ENCODE data around the gene C1orf159. TPM values are rescaled to one million over a fixed set of nuclear protein-coding genes. Genes with fewer than 3 reads are reported as not detected.
A peak's percentile ranks its signal among the peaks of the same experiment; 100 is the strongest.

The C1orf159 gene
- total RNA-seq, 4 donors from 2014 or later, result 14.0 to 32.0 (median 22.7) TPM

DNA sequence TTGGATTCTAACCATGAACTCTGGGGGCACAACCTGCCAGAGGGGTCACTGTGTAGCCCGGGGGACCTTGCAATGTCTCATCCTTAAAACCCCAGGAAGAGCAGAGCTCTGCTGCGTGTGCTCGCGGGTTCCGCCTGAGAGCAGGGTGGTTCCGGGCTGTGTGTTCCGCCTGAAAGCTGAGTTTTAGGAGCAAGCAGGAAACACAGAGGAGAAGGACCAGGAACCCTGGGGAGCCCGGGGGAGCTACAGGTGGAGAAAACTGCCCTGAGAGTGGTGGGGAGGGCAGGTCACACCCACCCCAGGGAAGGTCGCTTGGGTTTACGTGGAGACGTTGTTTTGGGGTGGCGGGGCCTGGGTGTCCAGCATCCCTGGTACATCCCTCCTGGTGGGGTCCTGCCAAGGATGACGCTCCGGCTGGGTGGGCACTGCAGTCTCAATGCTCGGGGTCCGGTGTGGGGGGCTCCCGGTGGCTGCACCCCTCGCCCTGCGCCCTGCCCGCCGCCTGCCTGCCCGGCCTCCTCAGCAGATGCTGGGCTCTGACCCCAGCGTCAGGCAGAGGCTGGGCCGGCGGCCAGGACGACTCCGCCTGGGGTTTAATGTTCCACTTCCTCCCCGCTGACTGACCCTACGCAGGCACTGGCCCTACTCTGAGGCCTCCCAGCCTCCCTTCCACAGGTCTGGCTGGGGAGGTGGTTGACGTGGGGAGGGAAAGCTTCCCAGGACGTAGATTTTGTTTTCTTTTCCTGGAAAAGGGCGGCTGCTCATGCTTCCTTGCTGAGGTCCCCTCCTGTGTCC, 17.3 kb upstream of the C1orf159 start:
- Histone ChIP-seq H3K9me3 (no peaks in the 10 kb centered on the region), H3K36me3 (no peaks in the 10 kb centered on the region), H3K4me3 (peak overlapping the region in 2 of 4 donors; percentile 30 to 43), H3K4me1 (peaks cover 0 to 62% (median 14%) of the 10 kb centered on the region in 4 donors), H3K27ac (peak overlapping the region in 3 of 4 donors; percentile 59 to 93 (median 84)), H3K27me3 (no peaks in the 10 kb centered on the region)
- peak in 2 of 3 donors; percentile 85 to 87 for DNase-seq
- TF ChIP-seq, protein P1, sequence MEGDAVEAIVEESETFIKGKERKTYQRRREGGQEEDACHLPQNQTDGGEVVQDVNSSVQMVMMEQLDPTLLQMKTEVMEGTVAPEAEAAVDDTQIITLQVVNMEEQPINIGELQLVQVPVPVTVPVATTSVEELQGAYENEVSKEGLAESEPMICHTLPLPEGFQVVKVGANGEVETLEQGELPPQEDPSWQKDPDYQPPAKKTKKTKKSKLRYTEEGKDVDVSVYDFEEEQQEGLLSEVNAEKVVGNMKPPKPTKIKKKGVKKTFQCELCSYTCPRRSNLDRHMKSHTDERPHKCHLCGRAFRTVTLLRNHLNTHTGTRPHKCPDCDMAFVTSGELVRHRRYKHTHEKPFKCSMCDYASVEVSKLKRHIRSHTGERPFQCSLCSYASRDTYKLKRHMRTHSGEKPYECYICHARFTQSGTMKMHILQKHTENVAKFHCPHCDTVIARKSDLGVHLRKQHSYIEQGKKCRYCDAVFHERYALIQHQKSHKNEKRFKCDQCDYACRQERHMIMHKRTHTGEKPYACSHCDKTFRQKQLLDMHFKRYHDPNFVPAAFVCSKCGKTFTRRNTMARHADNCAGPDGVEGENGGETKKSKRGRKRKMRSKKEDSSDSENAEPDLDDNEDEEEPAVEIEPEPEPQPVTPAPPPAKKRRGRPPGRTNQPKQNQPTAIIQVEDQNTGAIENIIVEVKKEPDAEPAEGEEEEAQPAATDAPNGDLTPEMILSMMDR (IDR thresholded peaks at IDR 0.05), result no peak
- TF ChIP-seq POLR2A (IDR thresholded peaks at IDR 0.05), result peak; percentile 49 to 84

DNA sequence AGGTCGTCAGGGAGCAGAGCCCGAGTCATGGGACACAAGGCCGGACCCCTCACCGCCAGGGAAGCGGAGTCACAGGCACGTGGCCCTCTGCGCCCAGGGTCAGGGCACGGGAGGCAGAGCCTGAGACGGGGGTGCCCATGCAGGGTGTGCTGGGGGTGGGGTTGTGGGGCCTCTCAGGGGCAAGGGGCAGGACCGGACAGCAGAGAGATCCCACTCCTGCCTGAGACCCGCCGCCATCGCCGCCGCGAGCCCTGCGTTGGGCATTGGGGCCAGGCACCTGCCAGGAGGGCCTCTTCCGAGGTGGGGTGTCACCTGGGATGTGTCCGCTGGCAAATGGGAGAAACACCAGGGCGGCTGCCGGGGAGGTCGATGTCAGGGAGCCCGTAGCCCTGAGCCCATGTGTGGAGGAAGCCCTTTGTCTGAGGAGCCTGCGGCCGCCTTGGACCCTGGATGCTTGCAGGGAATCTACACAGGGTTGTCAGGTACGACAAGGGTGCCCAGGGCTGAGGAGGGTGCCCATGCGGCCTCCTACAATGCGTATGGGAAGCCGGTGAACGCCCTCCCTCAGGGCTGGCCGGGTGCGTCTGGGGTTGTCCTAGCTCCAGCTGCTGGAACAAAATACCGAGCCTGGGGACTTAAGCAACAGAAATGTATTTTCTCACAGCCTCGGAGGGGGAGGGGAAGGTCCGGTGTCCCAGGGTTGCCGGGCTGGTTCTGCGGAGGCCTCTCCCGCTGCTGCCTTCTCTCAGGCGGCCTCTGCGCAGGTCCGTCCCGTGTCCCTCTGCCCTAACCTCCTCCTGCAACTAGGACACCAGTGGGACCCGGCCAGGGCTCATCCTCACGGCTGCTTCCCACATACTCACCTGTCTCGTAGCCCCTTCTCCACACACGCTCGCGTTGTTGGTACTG, 16.4 kb upstream of the C1orf159 start:
- Histone ChIP-seq H3K4me3 (peak overlapping the region in 2 of 4 donors; percentile 30 to 43), H3K9me3 (no peaks in the 10 kb centered on the region)

DNA sequence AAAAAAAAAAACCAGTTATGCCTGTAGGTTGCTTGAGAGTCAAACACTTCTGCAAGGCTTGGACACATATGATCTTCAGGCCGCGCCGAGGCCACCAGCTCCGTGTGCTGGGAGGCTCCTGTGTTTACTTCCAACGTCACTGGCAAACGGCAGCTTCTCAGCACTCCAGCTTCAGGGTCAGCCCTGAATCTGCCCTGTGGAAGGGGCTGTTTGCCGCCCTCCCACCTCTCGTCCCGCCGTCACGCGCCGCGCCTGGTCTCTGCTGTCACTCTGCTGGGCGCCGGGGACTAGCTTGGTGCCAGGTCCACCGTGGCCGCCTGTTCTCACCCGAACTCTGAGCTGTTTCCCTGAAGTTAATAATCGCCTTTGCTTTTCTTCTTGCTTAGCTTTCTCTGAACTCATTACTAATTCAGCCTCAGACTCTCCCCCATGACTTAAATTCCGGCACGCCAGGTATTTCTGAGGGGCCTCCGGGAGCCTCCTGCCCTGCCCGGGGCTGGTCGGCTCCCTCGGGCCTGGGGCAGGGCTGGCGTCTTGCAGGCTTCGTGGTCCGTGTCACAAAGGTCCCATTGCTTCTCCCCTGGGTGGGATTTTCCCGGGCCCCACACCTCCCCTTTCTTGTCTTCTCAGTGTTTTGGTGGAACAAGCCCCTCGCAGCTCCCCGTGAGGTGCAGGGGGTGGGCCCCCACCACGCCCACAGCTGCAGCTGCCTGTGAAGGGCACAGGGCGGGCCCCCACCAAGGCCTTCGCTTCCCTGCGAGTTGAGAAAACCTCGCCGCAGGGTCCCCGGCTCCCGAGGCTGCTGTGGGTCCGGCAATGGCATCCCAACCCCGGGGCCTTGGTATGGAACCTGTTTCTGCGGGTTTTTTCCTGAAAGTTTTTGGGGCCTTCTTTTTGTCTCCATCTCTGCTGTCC, 14.6 kb upstream of the C1orf159 start:
- H3K4me3 ChIP-seq, result peak overlapping the region in 2 of 4 donors; percentile 35 to 37
- no peaks in the 10 kb centered on the region for H3K27me3 ChIP-seq
- H3K36me3 ChIP-seq, result no peaks in the 10 kb centered on the region
- peak overlapping the region in 3 of 4 donors; percentile 82 to 92 (median 85) for H3K27ac ChIP-seq
- peak in 1 of 3 donors; percentile 76 for DNase-seq
- H3K9me3 ChIP-seq, result no peaks in the 10 kb centered on the region
- H3K4me1 ChIP-seq, result peaks cover 0 to 63% (median 0%) of the 10 kb centered on the region in 4 donors
- TF ChIP-seq, protein P1 (IDR thresholded peaks at IDR 0.05), result no peak
- peak; percentile 44 to 66 for TF ChIP-seq POLR2A (IDR thresholded peaks at IDR 0.05)

More for the DNA sequence above, 16.4 kb upstream of the C1orf159 start:
- H3K36me3 ChIP-seq, result no peaks in the 10 kb centered on the region
- TF ChIP-seq, protein P1 (IDR thresholded peaks at IDR 0.05), result no peak
- TF ChIP-seq POLR2A (IDR thresholded peaks at IDR 0.05), result peak in 1 of 2 donors; percentile 9
- peak in 1 of 3 donors; percentile 74 for DNase-seq
- H3K27me3 ChIP-seq, result no peaks in the 10 kb centered on the region
- H3K27ac ChIP-seq, result peak overlapping the region in 3 of 4 donors; percentile 59 to 93 (median 84)
- peaks cover 0 to 63% (median 8%) of the 10 kb centered on the region in 4 donors for H3K4me1 ChIP-seq

DNA sequence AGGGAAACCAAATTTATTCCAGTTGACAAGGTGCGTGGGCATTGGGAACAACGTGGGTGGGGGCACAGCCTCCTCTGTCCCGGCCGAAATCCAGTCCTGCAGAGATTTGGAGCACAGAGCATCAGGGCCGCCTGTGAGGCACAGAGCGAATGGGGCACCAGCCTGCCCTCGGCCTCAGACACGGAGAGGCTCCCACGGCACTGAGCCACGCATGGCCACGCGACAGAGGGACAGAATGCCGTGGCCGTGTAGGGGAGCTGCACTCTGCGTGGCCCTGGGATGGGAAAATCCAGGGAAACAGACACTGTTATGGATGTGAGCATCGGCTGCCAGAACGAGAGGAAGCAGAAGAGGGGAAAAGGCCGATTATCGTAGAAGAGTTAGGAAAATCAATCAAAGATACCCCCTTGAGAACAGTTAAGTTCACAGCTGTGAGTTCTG, 13.5 kb upstream of the C1orf159 start:
- Histone ChIP-seq H3K27ac (peak overlapping the region in 3 of 4 donors; percentile 82 to 92 (median 85)), H3K27me3 (no peaks in the 10 kb centered on the region), H3K9me3 (no peaks in the 10 kb centered on the region), H3K36me3 (no peaks in the 10 kb centered on the region), H3K4me3 (peak overlapping the region in 3 of 4 donors; percentile 22 to 61 (median 51)), H3K4me1 (peaks cover 0 to 54% (median 0%) of the 10 kb centered on the region in 4 donors)
- no peak for DNase-seq
- TF ChIP-seq, protein P1 (IDR thresholded peaks at IDR 0.05), result no peak
- TF ChIP-seq POLR2A (IDR thresholded peaks at IDR 0.05), result no peak
